OCI-LY7 (cell line): Measurements from ENCODE around the gene ATG4A. TPM values are rescaled to one million over a fixed set of nuclear protein-coding genes. Genes with fewer than 3 reads are reported as not detected.

Source experiments
- BruUV-seq: library from RNA; stranded (reverse); fragments of 400-500 nt; replicated peaks from 2 replicates; lab custom pipeline; 2021; lab: Mats Ljungman, UMichigan
- CTCF ChIA-PET: fragments of 300-600 bp; sonication (Branson Sonifier 250); formaldehyde crosslinking; loops from one replicate; lab custom pipeline; 2022; ENCODE audit warnings: antibody characterized with exemption; ENCODE audit not compliant: unreplicated experiment; lab: Charles Lee
- POLR2A ChIA-PET: fragments of 300-600 bp; sonication (Branson Sonifier 250); formaldehyde crosslinking; loops from one replicate; lab custom pipeline; 2022; ENCODE audit warnings: antibody characterized with exemption; lab: Charles Lee
- DNase-seq: peaks from one replicate; pipeline ENCODE4 v3.0.0-alpha.2; 2015; ENCODE audit warnings: low spot score
- H2AFZ ChIP-seq: fragments of 200-600 bp; sonication (generic), shearing (Covaris generic); 2 replicates; pipeline ENCODE4 v1.6.1; 2014; ENCODE audit warnings: mild to moderate bottlenecking, antibody characterized with exemption, low read length, moderate library complexity
- H3K27ac ChIP-seq: fragments of 200-600 bp; sonication (generic); 2 replicates; pipeline ENCODE4 v1.5.1; 2014; ENCODE audit warnings: mixed run types, low read depth, mild to moderate bottlenecking, moderate library complexity, low read length, inconsistent platforms; ENCODE audit not compliant: poor library complexity, severe bottlenecking
- H3K36me3 ChIP-seq: fragments of 200-600 bp; sonication (generic); 2 replicates; pipeline ENCODE4 v1.6.1; 2014; ENCODE audit warnings: mild to moderate bottlenecking, antibody characterized with exemption, low read length, moderate library complexity, mixed read lengths; ENCODE audit not compliant: insufficient read depth
- H3K4me1 ChIP-seq: fragments of 200-600 bp; sonication (generic); 2 replicates; pipeline ENCODE4 v1.5.1; 2014; ENCODE audit warnings: mild to moderate bottlenecking, low read length; ENCODE audit not compliant: insufficient read depth, poor library complexity, severe bottlenecking
- H3K4me2 ChIP-seq: fragments of 200-600 bp; sonication (generic); 2 replicates; pipeline ENCODE4 v1.6.1; 2014; ENCODE audit warnings: mild to moderate bottlenecking, low read length
- H3K4me3 ChIP-seq: fragments of 200-600 bp; sonication (generic); 2 replicates; pipeline ENCODE4 v1.5.1; 2014; ENCODE audit warnings: mild to moderate bottlenecking, low read depth, low read length; ENCODE audit not compliant: poor library complexity, severe bottlenecking
- H3K79me2 ChIP-seq: fragments of 200-600 bp; sonication (generic); 2 replicates; pipeline ENCODE4 v1.6.1; 2016; ENCODE audit warnings: low read depth, mild to moderate bottlenecking, low read length, moderate library complexity, mixed read lengths; ENCODE audit not compliant: insufficient read depth
- H3K9me2 ChIP-seq: fragments of 200-600 bp; sonication (generic); 2 replicates; pipeline ENCODE4 v1.6.1; 2016; ENCODE audit warnings: mild to moderate bottlenecking, low read length, mixed read lengths; ENCODE audit not compliant: insufficient read depth
- H3K9me3 ChIP-seq: fragments of 200-600 bp; sonication (generic); 2 replicates; pipeline ENCODE4 v1.6.1; 2014; ENCODE audit warnings: mild to moderate bottlenecking, mixed run types, low read length, mixed read lengths
- H4K20me1 ChIP-seq: fragments of 200-600 bp; sonication (generic); 2 replicates; pipeline ENCODE4 v1.6.1; 2014; ENCODE audit warnings: mild to moderate bottlenecking, antibody characterized with exemption, low read length, moderate library complexity, mixed read lengths; ENCODE audit not compliant: insufficient read depth
- CTCF ChIP-seq: fragments of 200-600 bp; sonication (generic); conservative IDR thresholded peaks from 2 replicates; pipeline ENCODE4 v1.5.1; 2014; ENCODE audit warnings: mild to moderate bottlenecking, antibody characterized with exemption, low read length, moderate library complexity, mixed read lengths
- EZH2phosphoT487 ChIP-seq: fragments of 200-600 bp; sonication (generic); IDR thresholded peaks from 2 replicates; pipeline ENCODE4 v1.6.1; 2018; ENCODE audit warnings: low read depth, borderline replicate concordance, mild to moderate bottlenecking, mixed run types, antibody characterized with exemption, low read length, moderate library complexity, mixed read lengths
- intact Hi-C: fragments of 100-400 bp; cut with micrococcal nuclease; formaldehyde crosslinking; loops from one replicate; pipeline ENCODE4 v1.10.0; 2022; ENCODE audit not compliant: unreplicated experiment
- total RNA-seq, 2 experiments: library from RNA; depleted of rRNA in 1 of 2; stranded (reverse); fragments of >200 nt in 1 of 2; shearing (Covaris generic) in 1 of 2; gene quantifications; 2 replicates each; pipeline ENCODE4 v1.2.3, GENCODE V29; 2014 to 2022

The ATG4A gene
- total RNA-seq, 2 experiments from 2014 or later = 9.9 to 14.7 TPM

- H3K9me2 ChIP-seq = no peaks in the 10 kb centered on the region
- ChIA-PET POLR2A (no interaction called here), CTCF (no interaction called here)
- H3K9me3 ChIP-seq = no peaks in the 10 kb centered on the region
- H3K36me3 ChIP-seq = no peaks in the 10 kb centered on the region
- TF ChIP-seq EZH2phosphoT487 = no peak
- no peak for TF ChIP-seq CTCF
- no TSS peak for BruUV-seq
- intact Hi-C loops = no loop called here
- no peak overlapping the region for H3K27ac ChIP-seq
- H4K20me1 ChIP-seq = no peaks in the 10 kb centered on the region
- DNase-seq = no peak
- no peak overlapping the region for H3K4me2 ChIP-seq
- H2AFZ ChIP-seq = no peak overlapping the region
- H3K4me3 ChIP-seq = no peak overlapping the region
- no peaks in the 10 kb centered on the region for H3K79me2 ChIP-seq
- no peaks in the 10 kb centered on the region for H3K4me1 ChIP-seq
Measured at GRCh38 chrX:108059801-108060200, 31.8 kb upstream of the ATG4A start.

- no TSS peak for BruUV-seq
- no peaks in the 10 kb centered on the region for H3K36me3 ChIP-seq
- DNase-seq = no peak
- no peaks in the 10 kb centered on the region for H3K79me2 ChIP-seq
- no peak overlapping the region for H3K4me2 ChIP-seq
- TF ChIP-seq CTCF (no peak), EZH2phosphoT487 (no peak)
- intact Hi-C loops = no loop called here
- POLR2A ChIA-PET = no interaction called here
- H3K9me3 ChIP-seq = no peaks in the 10 kb centered on the region
- H3K27ac ChIP-seq = no peak overlapping the region
- no peak overlapping the region for H3K4me3 ChIP-seq
- no peak overlapping the region for H2AFZ ChIP-seq
- no peaks in the 10 kb centered on the region for H3K4me1 ChIP-seq
- H3K9me2 ChIP-seq = no peaks in the 10 kb centered on the region
- H4K20me1 ChIP-seq = no peaks in the 10 kb centered on the region
- CTCF ChIA-PET = no interaction called here
Measured at GRCh38 chrX:108064001-108064400, 27.6 kb upstream of the ATG4A start.

GRCh38 chrX:108064613-108065012, 27.0 kb upstream of the ATG4A start:
- TF ChIP-seq CTCF (no peak), EZH2phosphoT487 (no peak)
- DNase-seq = no peak
- intact Hi-C loops = no loop called here
- no peaks in the 10 kb centered on the region for H3K9me2 ChIP-seq
- H3K4me1 ChIP-seq = no peaks in the 10 kb centered on the region
- H3K36me3 ChIP-seq = no peaks in the 10 kb centered on the region
- H3K27ac ChIP-seq = no peak overlapping the region
- no peak overlapping the region for H3K4me2 ChIP-seq
- H4K20me1 ChIP-seq = no peaks in the 10 kb centered on the region
- H2AFZ ChIP-seq = no peak overlapping the region
- no peaks in the 10 kb centered on the region for H3K79me2 ChIP-seq
- no peaks in the 10 kb centered on the region for H3K9me3 ChIP-seq
- BruUV-seq = no TSS peak
- ChIA-PET POLR2A (no interaction called here), CTCF (no interaction called here)
- no peak overlapping the region for H3K4me3 ChIP-seq
